Epidermal melanocyte (primary cell): ENCODE results near the gene NEDD8.

ENCODE experiments used
- DNase-seq: peaks from one replicate; pipeline ENCODE4 v3.0.0; 2011; ENCODE audit warnings: low spot score; ENCODE audit not compliant: insufficient read length

The NEDD8 gene

DNA sequence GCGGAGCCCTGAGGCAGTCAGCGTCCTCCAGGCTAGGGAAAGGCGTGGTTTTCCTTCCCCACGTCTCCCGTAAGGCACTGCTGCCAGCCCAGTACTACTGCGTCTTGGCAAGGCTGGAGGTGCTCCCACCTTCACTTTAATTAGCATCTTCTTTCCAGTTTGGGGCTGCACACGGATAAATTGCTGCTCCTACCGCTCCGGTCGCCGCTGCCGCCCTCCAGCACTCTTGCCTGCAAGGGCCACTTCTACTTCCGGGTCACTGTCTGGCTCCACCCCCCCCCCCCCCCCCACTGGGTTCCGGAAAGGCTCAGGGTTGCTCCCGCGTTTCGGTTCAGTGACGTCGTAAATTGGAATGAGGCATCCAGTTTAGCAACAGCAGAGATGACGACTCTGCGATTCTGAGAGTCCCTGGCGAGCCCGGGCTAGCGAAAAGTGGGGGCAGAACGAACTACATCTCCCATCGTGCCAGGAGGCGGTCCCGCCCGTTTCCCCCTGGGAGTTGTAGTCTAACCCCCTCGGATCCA, at the start of gene NEDD8:
Gene NEDD8 (minus strand): TSS at position 247 of the 524 bp plus-strand sequence. CDS start 100 bp downstream, at position 147.
- DNase-seq: peak; percentile 82

GRCh38 chr14:24281636-24282035, 49.5 kb upstream of the NEDD8 start:
- no peak for DNase-seq

- DNase-seq: no peak
These were observed 48.8 kb upstream of the NEDD8 start for GRCh38 chr14:24280797-24281460.

DNA sequence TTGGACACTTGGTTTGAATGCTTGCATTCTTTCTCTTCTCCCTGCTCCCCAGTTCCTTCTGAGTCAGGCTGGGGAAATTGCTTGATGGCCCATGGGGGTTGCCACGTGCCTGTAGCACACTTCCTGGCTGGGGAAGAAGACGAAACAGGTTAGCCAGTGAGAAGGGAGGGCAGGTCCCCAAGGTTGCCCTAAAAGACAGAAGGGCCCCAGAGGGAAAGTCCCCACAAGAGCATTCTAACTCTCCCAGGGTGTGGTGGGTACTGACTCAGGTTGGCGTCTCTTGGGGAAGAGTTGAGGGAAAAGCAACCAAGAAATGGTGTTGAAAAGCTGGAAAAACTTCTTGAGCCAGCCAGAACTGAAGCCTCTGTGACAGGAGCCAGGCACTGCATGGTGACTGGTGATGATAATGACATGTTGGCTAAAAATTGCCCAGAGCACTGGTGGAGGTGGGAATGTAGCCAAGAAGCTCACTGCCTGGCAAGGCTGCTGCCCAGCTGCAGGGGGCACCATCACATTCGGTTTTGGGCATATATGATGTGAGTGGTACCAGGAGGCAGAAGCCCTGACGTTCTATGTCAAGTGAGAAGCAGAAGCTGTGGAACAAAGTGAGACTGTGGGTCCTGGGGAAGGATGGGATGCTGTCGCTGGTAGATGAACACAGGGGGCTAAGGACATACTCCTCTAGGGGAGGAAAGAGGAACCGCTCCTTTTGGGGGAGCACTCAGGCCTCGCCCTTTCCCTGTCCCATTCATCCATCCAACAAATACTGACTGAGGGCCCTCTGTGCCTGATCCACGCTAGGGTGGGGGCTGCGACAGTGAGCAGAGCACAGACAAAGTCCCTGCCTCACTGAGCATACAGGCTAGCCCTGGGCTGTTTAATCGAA, 47.4 kb upstream of the NEDD8 start:
- DNase-seq: no peak

DNA sequence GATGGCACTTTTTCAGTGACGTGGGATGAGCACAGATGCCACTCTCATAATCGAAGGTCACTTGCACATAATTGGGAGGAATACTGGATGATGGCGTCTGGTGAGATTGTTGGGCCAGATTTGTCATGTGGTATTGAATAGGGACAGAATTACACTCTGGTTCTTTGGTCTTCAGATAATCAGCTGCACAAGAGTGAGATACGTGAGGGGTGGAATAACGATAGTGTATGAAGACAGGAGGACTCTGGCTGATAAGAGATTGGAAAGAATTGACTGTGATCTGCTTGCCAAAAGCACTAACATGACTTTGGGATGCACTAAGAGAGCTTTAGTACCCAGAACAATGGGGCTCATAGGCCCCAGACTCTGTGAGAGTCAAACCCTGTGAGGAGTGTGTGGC, 46.3 kb upstream of the NEDD8 start:
- DNase-seq: no peak

DNA sequence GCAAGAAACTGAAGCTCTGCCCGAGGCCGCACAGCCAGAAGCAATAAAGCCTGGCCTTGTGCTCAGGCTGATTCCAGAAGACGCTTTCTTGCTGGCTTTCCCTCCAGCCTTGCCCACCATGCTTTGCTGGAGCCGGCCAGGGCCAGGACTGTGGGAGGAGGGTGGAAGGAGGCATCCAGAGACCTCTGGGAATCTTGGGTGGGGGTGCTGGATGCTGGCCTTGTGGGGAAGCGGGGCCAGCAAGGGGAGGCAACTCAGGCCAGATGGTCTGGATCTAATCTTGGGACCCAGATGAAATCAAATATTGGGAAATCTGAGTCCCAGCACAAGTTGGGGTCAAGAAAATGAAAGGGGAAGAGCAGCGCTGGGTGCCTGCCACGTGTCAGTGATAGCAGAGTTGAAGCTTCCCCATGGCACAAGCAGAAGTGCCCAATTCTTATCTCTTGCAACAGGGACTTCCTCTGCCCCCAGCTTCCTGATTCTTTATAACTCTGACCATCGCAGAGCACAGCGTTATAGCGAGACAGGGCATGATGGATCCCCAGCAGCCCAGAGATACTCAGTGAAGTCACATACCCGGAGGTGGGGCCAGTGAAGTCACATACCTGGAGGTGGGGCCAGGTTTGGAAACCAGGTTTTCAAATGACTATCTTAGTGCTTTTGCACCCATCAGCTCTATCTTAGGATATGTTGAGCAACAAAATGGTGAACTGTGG, 45.6 kb upstream of the NEDD8 start:
- no peak for DNase-seq

GRCh38 chr14:24277071-24277470, 44.9 kb upstream of the NEDD8 start:
- DNase-seq: no peak

DNA sequence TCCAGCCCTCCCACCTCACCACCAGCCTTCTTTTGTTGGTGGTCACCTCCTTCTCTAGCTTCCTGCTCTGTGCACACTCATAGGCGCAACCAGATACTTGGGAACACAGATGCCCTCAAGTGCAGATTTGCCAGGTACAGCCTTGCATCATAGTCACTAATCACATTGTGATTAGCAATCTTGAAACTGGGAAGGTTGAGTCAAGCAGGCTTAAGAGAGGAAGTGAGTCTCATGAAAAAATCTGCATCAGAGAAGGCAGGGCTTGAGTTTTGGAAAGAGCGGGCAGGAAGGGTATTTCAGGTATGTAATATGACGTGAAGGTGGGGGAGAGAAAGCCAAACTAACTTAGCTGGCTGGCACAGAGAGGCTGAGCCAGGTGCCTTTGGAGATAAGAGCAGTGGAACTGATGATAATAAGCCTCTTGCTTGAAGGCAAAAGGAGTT, 42.0 kb upstream of the NEDD8 start:
- no peak for DNase-seq

- no peak for DNase-seq
These were observed 41.3 kb upstream of the NEDD8 start for GRCh38 chr14:24273422-24273998.

DNA sequence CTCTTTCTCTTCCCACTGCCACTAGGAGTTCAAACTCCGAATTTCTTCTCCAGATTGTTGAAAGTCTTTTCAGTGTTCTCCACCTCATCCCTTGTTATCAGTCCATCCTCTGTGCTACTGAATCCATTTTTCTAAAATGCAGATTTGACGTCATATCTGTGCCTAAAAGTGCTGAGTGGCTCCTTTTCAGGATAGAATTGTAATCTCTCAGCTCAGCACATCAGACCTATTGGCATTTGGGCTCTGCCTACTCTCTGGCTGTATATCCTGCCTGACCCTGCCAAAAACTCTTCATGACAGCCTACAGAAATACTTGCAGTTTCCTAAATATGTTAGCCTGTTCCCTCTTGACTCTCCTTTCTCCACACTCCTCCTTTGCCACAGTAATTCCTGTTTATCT, 40.3 kb upstream of the NEDD8 start:
- no peak for DNase-seq

DNA sequence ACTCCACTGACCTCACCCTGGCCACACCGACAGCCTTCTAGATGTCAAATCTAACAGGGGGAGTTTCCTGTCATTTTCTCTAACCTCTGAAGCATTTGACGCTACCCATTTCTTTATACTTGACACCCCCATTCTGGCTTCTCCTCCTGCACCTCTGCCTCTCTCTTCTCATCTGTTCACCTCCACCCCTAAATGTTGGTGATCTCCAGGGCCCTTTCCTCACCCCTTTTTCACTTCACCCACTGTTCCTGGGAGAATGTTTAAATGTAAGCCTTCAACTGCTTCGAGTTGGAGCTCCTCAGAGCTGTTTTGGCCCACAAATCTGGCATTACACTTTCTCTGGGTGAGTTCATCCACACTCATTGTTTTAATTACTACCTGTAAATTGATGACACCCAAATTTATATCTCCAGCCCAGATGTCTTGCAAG, 39.7 kb upstream of the NEDD8 start:
- DNase-seq: no peak

GRCh38 chr14:24271134-24271833, 39.1 kb upstream of the NEDD8 start, which contains the start of gene RABGGTA:
RABGGTA (minus strand) TSS chr14:24271597; CDS start chr14:24271115, 482 bp downstream.
- peak; percentile 94 for DNase-seq

DNA sequence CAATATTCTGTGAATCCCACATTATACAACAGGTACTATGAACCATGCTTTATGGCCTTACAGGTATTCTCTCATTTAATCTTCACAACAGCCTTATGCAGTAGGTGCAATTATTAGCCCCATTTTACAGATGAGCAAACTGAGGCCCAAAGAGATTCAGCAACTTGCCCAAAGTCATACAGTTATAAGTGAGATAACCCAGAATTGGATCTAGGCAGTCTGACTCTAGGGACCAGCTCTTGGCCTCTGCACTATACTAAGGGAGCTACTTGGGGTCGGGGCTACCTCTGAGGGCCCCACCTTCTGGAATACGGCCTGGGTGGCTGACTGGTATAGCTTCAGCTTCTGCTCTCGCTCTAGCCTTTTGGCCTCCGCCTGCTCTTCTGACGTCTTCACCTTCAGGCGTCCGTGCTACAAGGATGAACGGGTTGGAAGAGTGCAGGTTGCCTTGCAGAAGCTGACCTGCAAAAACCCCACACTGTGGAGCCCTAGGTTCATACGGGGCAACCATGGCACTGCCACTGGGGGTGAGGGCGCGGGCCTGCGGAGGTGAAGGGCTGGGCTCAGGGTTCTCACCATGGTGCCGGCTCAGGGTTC, 38.5 kb upstream of the NEDD8 start:
- DNase-seq: no peak

- no peak for DNase-seq
These were observed 37.9 kb upstream of the NEDD8 start for GRCh38 chr14:24269910-24270536.

GRCh38 chr14:24269368-24269767, 37.2 kb upstream of the NEDD8 start:
- no peak for DNase-seq

- no peak for DNase-seq
These were observed 36.1 kb upstream of the NEDD8 start for GRCh38 chr14:24268225-24268624.

DNA sequence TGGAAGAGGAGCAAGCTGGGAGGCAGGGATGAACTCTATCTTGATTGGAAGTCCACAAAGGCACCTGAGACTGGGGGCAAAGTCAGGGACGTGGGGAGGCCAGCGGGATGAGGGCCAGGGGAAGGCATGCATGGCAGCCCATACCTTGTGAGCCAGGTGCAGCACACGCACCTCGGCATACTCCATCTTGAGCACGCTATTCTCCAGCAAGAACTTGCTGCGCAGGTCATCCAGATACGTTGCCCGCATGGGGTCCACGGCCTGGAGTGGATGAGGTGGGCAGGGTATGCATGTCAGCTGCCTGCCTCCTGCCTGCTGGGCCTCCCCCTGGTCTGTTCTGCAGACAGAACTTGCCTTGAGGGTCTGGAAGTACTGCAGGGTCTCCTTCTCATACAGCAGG, 35.3 kb upstream of the NEDD8 start:
- no peak for DNase-seq

DNA sequence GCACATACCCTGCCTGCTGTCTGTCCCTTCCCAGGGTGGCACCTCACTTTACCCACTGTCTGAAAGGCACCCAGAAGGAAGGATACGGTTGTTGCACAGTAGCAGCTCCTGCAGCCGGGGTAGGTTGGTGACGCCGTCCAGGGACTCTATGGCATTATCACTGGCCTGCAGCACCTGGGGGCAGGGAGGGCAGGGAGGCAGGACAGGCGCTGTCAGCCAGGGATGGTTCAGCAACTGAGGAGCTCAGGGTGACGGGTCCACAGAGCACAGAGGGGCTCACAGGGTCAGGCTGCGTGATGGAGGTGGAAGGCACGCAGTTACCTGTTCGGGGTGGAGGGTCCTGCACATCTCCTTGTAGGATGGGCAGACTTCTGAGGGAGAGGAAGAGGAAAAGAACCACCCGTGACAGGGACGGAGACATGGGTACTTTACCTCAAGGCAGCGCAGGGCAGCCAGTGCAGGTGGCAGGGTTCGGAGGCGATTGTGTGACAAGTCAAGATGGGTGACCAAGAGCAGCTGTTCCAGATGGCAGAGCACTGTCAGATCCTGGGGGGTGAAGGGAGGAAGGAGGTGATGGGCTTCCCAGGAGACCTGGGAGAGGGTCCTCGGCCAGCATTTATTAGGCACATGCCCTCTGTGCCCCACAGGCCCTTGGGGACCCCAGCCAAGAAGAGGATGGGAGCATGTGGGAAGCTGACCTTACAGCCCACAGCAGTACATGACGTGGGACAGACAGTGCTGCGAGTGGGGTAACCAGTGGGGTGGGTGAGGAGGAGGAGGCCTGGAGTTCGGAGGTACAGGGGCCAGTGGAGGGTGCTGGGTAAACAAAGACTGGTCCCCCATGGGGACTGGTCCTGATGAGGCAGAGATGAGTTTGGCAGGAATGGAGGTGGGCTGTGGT, 34.4 kb upstream of the NEDD8 start:
- no peak for DNase-seq

GRCh38 chr14:24264298-24264697, 32.1 kb upstream of the NEDD8 start:
- DNase-seq: no peak
